GM19468 (cell line): ENCODE results near the gene LST1.

ENCODE experiments used
- ATAC-seq: cut with Tn5 transposase; IDR thresholded peaks from one replicate; pipeline ENCODE4 v1.9.1; 2021; ENCODE audit warnings: mild to moderate bottlenecking, moderate library complexity, moderate number of reproducible peaks; ENCODE audit not compliant: unreplicated experiment; ENCODE audit errors: extremely low read depth

The LST1 gene

DNA sequence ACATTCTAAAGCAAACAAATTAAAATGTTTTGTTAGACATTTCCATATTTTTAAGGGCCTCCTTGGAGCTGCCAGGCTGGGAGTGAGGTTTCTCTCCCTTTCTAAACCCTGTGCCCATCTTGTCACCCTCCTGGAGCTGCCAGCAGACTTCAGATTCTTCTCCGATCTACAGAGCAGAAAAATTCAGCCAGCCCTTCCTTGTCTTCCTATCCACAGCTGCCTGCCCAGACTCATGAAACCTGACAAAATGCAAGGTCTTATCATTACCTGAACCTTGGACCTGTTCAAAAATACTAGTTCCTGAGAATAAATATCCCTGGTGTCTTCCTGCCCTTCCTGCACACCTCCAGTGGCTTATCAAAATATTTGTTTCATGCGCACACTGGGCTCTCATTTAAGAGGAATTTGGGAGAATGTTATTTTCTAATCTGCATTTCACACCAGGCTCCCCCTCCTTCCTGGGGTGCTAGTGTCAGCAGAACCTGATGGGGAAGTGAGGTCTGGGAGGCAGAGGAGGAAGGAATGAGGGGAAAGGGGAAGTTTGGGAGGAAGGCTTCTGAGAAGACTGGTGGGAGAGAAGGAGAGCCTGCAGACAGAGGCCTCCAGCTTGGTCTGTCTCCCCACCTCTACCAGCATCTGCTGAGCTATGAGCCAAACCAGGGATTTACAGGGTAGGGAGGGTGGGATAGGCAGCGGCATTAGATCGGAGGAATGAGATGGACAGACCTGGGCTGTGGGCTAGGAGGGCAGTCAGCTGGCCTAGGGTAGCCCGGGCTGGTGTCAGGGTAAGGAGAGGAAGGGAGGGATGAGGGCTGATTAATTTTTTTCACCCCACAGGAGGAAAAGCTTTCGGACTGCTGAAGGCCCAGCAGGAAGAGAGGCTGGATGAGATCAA, 28.9 kb downstream of the LST1 start, which contains the start of gene AIF1:
AIF1 (plus strand) TSS at position 551 of the 895 bp plus-strand sequence; CDS start at position 647, 96 bp downstream.
- ATAC-seq: no peak

- ATAC-seq: no peak
Measured at GRCh38 chr6:31615748-31616147, 29.7 kb downstream of the LST1 start.

DNA sequence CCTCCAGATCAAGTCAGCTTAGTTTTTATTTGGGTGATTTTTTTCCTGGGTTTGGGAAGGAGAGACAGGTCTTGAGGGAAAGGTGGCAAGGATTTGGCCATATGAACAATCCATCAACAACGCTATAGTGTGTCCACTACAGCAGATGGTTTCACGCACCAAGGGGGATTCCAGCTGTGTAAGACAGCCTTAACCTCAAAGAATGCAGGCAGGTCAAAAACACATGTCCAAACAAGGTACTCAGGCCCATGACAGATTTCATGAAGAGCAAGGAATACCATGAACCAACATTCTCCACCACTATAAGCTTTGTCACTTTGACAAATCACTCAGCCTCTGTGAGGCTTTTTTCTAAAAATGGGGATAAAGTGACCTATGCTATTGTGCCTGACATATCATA, 30.9 kb downstream of the LST1 start:
- no peak for ATAC-seq

DNA sequence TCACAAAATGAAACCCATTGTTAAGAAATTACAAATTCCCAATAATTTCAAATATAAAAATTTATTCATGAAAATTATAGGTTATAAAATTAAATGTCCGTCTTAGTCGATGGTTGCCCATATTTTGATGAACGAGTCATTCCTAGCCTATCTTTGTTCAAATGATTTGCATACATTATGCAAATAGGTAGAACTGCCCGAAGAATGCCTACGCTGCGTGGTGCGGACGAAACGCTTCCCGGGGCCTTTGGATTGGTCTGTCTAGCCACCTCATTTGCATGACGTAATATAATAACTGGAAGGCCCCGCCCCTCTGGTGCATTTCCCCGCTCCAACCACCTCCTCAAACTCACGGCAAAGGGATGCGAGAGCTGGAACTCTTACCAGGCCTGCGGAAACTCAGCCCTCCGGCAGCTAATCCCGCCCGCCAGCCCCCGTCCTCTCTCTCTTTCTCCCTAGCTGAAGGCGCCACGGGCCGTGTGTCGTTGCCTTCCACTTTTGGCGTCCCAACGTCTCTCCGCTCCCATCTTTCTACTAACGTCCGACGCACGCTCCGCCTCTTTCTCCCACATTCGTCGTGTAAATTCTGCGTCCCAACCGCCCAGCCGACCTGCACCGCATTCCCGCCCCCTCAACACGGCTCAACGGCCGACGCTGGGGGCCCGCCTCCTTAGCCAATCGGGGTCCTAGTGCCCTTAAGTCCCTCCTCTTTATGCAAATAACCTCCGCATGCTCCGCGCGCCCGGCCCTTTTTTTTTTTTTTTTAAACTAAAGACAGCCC, 33.9 kb downstream of the LST1 start:
- ATAC-seq: peak; percentile 77

- ATAC-seq: no peak
Measured at GRCh38 chr6:31620586-31621319, 34.7 kb downstream of the LST1 start, which contains the start of gene PRRC2A. PRRC2A (plus strand) TSS chr6:31620715; CDS start chr6:31622790, 2,075 bp downstream.

DNA sequence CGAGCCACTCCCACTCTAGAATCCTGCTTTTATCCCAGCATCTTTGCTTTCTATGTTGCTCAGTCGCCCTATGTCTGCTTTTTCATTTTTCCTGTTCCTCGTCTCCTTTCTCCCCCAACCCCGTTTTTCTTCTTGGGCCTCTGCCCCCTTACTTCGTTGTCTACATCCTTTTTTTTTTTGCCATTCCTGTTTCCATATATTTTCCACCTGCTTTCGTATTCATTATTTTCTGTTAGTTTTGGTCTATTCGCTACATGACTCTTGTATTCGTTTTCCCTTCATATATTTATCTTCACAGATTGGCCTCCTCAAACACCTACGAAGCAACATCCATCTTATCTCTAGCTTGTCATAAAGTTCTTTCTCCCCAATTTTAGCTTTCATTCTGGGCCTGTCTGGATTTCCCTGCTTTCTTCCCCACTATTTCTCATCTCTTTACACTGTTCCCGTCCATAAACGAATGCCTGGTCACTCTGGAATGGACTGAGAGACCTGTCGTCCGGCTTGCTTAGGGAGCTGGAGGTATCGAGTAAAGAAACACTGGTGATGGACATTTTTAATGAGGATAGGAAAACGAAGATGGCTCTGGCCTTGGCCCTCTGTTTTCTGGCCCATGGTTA, 35.4 kb downstream of the LST1 start:
- ATAC-seq: no peak

- ATAC-seq: no peak
Measured at GRCh38 chr6:31621991-31622390, 35.9 kb downstream of the LST1 start.

DNA sequence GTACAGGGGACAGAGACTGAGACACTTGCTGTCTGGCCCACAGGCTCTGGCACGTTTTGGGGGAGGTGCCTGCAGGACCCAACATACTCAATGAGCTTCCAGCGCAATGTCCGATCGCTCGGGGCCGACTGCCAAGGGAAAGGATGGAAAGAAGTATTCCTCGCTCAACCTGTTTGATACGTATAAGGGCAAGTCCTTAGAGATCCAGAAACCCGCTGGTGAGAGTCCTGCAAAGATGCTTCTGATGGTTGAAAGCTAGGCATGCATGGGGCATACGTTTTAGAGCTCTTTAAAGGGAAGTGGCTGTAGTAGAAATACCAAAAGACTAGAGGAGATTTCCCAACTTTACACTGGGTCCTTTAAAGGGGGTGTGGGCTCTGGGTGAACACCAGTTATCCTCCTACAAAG, 36.6 kb downstream of the LST1 start:
- ATAC-seq: no peak

DNA sequence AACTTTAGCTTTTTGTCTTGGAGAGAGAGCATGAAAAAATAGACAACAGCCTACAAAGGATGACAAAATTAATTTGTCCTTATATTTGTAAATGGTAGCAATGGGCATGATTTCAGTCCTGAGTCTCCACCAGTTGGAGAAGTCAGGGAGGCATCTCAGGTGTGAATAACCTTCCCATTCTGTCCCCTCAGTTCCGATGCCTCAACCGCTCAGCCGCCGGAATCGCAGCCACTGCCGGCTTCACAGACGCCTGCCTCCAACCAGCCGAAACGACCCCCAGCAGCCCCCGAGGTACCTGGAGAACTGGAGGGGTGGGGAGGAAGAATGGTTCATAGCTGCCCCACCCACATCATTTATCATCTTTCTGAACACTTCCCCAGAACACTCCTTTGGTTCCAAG, 38.0 kb downstream of the LST1 start:
- ATAC-seq: no peak

DNA sequence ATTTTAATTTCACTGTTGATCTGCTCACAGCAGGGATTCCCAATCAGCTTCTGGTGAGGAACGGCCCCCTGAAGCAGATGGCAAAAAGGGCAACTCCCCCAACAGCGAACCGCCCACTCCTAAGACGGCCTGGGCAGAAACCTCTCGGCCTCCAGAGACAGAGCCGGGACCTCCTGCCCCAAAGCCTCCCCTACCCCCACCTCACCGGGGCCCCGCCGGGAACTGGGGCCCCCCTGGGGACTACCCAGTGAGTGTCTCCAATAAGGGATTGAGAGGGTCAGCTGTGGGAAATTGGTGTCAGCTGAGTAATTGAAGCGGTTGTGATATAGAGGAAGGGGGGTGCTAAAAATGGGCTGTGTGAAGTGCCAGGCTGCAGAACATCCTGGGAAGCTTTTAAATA, 40.9 kb downstream of the LST1 start:
- ATAC-seq: no peak

GRCh38 chr6:31627690-31628287, 41.7 kb downstream of the LST1 start:
- no peak for ATAC-seq

GRCh38 chr6:31629014-31629413, 42.9 kb downstream of the LST1 start:
- no peak for ATAC-seq

DNA sequence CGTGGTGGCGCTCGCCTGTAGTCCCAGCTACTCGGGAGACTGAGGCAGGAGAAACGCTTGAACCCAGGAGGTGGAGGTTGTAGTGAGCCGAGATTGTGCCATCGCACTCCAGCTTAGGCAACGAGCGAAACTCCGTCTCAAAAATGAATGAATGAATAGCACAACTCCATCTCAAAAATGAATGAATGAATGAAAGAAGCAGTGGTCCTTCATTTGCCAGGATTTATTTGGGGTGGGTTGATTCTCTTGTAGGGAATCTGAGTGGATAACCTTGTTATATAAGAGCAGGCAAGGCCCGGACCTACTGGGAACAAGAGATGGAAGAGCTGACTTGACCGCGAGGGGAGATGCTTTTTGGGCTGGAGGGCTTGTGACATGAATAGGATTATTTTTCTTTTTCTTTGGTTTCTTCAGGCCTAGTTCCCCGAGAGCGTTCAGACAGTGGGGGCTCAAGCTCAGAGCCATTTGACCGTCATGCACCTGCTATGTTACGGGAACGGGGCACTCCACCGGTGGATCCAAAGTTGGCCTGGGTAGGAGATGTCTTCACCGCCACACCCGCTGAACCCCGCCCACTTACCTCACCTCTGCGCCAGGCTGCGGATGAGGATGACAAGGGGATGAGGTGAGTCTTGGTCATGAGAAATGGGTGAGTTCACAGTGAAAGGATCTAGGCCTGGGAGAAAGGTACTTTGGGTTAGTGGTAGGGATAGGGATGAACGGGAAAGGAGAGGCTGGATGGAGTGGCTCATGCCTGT, 44.3 kb downstream of the LST1 start:
- no peak for ATAC-seq

DNA sequence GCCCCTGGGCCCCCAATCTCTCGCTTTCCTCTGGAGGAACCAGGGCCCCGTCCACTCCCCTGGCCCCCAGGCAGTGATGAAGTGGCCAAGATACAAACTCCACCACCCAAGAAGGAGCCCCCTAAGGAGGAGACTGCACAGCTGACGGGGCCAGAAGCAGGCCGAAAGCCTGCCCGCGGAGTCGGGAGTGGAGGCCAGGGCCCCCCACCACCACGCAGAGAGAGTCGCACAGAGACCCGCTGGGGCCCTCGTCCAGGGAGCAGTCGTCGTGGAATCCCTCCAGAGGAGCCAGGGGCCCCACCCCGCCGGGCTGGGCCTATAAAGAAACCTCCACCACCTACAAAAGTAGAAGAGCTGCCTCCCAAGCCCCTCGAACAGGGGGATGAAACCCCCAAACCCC, 45.1 kb downstream of the LST1 start:
- no peak for ATAC-seq

DNA sequence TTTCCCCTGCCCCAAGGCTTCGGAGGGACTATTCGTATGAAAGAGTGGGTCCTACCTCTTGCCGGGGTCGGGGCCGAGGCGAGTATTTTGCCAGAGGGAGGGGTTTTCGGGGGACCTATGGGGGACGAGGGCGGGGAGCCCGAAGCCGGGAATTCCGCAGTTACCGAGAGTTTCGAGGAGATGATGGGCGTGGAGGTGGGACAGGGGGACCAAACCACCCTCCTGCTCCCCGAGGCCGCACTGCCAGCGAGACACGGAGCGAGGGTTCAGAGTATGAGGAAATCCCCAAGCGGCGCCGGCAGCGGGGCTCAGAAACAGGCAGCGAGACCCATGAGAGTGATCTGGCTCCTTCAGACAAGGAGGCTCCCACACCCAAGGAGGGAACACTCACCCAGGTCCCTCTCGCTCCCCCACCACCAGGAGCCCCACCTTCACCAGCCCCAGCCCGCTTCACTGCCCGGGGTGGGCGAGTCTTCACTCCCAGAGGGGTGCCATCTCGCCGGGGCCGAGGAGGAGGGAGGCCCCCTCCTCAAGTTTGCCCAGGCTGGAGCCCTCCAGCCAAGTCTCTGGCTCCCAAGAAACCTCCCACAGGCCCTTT, 45.7 kb downstream of the LST1 start:
- ATAC-seq: no peak

- ATAC-seq: no peak
Measured at GRCh38 chr6:31632279-31632946, 46.3 kb downstream of the LST1 start.

DNA sequence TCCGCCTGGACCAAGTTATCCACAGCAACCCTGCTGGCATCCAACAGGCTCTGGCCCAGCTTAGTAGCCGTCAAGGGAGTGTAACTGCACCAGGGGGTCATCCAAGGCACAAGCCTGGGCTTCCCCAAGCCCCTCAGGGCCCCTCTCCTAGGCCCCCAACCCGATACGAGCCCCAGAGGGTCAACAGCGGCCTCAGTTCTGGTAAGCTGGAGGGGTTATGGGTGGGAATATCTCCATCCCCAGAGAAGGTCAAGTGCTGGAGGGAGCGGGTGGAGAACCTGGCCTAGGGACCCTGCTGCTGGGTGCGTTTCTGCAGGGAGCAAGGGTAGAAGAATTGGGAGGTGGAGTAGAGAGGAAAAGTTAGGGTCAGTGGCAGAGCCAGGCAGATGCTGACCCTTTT, 47.4 kb downstream of the LST1 start:
- ATAC-seq: no peak

DNA sequence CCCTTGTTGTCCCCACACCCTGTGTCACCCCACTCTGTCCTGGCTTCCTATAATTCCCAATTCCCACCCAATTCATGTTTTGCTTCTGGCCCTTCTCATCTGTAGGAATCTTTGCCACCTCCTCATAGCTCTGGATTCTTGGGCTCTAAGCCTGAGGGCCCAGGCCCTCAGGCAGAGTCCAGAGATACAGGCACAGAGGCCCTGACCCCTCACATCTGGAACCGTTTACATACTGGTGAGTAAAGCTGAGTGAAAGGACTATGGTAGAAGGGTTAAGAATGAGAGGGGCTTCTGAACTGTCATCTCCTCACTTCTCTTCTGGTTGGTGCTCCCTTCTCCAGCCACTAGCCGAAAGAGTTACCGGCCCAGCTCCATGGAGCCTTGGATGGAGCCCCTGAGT, 48.1 kb downstream of the LST1 start:
- ATAC-seq: no peak
